Kasumi-1 (cell line): ENCODE measurements around the gene KRT25.
"Not testable (repeated sequence)": the region's sequence is repeated elsewhere in the genome, so short reads cannot be mapped to it uniquely, and the experiment has no call there.

Experiments
- DNase-seq, 2 experiments: peaks; one replicate each; lab custom pipeline; 2025; lab: John Stamatoyannopoulos, UW

Gene KRT25

DNA sequence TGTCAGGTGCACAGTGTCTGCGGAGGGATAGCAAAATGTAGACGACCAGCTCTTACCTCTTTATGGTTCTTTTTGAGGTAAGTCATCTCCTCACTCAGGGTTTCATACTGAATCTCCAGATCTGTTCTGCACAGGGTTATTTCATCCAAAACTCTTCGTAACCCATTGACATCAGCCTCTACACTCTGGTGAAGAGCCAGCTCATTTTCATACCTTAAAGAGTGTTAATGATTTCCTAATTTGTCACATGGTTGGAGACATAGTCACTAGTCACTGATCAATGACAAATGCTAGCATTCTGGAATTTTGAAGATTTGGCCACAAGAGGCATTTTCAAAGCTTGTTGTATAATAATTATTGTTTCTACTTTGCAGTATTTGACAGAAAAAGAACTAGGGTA, 1.3 kb downstream of the KRT25 start:
- no peak for DNase-seq

DNA sequence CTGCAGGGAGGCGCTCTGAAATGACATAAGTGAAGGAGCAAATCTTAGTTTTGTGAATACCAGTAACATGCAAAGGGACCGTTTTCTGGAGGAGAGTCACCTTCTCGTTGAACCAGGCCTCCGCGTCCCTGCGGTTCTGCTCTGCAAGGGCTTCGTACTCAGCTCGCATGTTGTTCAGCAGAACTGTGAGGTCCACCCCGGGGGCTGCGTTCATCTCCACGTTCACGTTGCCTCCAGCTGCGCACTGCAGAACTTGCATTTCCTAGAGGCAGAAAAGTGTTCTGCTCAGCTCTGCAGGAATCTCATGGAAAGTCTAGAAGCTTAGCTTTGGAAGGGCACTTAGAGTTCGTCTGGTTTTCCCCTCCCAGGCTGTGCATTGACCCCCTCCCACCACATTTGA, 4.1 kb downstream of the KRT25 start:
- no peak for DNase-seq

GRCh38 chr17:40750391-40750790, 4.7 kb downstream of the KRT25 start:
- no peak for DNase-seq

GRCh38 chr17:40748666-40749065, 6.5 kb downstream of the KRT25 start:
- not testable (repeated sequence) for DNase-seq

- no peak for DNase-seq
Observed at GRCh38 chr17:40738553-40738952, 16.6 kb downstream of the KRT25 start.

- no peak for DNase-seq
Observed at GRCh38 chr17:40735016-40735415, 20.1 kb downstream of the KRT25 start.

- DNase-seq: no peak
Observed at GRCh38 chr17:40734018-40734417, 21.1 kb downstream of the KRT25 start.

DNA sequence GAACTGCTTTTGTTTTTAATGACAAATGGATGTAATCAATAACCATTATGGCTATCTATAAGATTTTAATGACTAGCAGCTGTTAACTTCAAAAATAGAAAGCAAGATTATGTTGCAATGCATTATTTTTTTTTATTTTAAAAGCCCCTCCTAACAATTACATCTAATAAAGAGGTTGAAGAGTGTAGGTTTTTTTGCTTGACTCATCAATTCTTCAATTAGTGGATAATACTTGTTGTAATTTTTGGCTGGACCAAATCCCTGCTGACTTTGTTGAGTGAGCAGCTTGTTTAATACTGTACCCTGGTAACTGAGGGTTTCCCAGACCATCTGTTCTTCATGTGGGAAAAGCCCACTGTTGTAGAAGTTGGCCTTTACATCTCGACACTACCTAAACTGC, 24.2 kb downstream of the KRT25 start:
- no peak for DNase-seq

- no peak for DNase-seq
Observed at GRCh38 chr17:40727447-40728231, 27.5 kb downstream of the KRT25 start.

- DNase-seq: peak in 1 of 2 experiments; percentile 12
Observed at GRCh38 chr17:40726919-40727318, 28.2 kb downstream of the KRT25 start.

DNA sequence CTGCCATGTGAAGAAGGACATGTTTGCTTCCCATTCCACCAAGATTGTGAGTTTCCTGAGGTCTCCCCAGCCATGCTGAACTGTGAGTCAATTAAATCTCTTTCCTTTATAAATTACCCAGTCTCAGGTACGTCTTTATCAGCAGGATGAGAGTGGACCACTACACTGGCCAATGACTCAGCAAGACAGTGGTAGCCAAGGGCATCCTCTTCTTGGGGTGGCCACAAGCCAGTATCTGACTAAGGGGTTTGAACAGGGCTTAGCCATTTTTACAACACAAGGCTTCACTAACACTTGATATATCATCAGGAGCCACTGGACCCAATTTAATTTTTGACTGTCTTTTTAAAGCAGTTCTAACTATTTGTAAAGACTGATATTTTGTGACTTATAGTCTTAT, 30.5 kb downstream of the KRT25 start:
- DNase-seq: no peak

DNA sequence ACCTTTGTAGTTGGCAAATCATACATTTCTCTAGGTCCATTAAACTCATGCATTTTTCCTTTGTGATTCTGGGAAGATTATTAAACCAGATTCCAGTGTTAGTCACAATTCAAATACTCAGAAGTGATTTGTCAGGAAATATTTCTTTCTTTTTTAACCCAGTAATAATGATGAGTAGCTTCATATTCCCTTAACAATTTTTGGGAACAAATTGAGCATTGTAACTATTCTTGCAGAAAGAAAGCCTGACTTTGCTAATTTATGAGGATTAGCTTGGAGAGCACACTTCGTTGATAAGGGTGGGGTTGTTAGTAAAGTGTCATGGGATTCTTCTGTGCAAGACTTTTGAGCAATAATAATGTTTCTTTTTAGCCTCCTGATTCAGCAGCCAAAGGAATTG, 32.9 kb downstream of the KRT25 start:
- no peak for DNase-seq

DNA sequence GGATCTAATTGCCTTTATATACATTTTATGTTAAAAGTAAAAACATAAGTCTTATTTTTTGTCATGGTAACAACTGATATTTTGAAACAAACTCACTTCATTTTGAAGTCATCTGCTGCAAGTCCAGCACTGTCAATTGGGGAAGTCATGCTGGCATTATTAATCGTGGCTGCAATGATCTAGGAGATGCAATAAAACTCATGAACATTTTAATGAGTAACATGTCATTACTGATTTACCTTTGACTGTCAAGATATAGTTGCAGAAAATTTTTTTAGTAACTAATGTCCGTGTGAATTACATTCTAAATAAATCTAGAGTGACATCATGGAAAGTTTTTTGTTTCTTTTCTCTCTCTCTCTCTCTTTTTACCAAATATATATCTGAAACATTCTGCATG, 34.2 kb downstream of the KRT25 start:
- no peak for DNase-seq

GRCh38 chr17:40718930-40719329, 36.2 kb downstream of the KRT25 start:
- DNase-seq: no peak

DNA sequence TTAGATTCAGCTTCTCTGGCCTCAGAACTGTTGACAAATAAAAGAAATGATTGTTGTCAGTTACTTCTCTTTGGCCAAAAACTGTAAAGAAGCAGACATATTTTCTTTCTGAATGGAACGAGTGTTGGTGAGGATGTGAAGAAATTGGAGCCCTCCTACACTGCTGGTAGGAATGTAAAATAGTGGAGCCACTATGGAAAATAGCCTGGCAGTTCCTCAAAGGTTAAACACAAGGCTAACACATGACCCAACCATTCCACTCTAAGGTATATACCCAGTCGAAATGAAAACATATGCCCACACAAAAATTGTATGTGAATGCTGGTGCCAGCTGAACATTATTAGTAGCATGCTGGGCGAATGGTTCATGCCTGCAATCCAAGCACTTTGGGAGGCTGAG, 37.4 kb downstream of the KRT25 start:
- no peak for DNase-seq

GRCh38 chr17:40714473-40714872, 40.7 kb downstream of the KRT25 start:
- no peak for DNase-seq

GRCh38 chr17:40707745-40708144, 47.4 kb downstream of the KRT25 start:
- no peak for DNase-seq

- no peak for DNase-seq
Observed at GRCh38 chr17:40705584-40705983, 49.5 kb downstream of the KRT25 start.

DNA sequence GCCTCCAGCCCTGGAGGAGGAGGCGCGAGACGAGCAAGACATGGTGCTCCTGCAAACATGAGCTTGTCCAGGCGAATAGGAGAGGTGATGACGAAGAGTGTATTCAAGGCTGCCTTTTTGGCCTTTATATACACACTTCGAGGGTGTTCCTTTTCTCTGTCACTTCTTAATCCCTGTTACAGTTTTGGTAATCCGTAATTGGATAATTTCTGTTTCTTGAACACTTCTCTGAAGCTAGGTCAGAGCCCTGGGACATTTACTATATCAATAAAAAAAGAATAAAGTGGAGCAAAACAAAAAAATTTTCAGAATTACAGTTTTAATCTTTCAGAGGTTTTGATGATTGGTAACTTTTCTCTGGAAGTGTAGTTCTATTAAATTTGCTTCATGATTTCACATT, 51.5 kb downstream of the KRT25 start, which contains the start of gene KRT24:
KRT24 (minus strand) TSS at position 101 of the 400 bp plus-strand sequence; CDS start at position 42, 59 bp downstream.
- DNase-seq: no peak

- DNase-seq: no peak
Observed at GRCh38 chr17:40702271-40702670, 52.9 kb downstream of the KRT25 start.

GRCh38 chr17:40699853-40700252, 55.3 kb downstream of the KRT25 start:
- no peak for DNase-seq

- DNase-seq: no peak
Observed at GRCh38 chr17:40699371-40699770, 55.8 kb downstream of the KRT25 start.
